ENCODE results near the gene SV2B. TPM values are rescaled to one million over a fixed set of nuclear protein-coding genes. Genes with fewer than 3 reads are reported as not detected.
"Not testable (repeated sequence)": the region's sequence is repeated elsewhere in the genome, so short reads cannot be mapped to it uniquely, and the experiment has no call there.

Gene SV2B
- total RNA-seq, 1 donor from 2014 or later: 2.6 TPM

DNA sequence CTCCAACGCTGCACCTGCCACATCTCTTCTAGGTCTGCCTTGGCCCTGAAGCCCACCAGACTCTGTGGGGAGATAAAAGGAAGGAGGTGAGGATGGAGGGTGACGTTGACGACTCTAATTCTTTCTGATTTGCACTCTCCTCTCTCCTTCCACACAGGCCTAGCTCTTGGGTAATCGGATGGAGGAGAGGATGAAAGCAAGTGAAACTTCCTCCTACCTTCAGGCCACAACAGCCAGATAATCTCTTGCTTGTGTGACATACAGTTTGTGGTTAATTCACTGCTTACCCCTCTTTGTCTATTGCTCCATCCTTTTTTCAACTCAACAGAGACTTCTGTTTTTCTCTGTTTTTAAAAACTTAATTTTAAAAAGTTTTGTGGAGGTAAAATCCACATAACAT is 208.1 kb downstream of the SV2B start:
- DNase-seq (ENCODE audit: low spot score): no peak

DNA sequence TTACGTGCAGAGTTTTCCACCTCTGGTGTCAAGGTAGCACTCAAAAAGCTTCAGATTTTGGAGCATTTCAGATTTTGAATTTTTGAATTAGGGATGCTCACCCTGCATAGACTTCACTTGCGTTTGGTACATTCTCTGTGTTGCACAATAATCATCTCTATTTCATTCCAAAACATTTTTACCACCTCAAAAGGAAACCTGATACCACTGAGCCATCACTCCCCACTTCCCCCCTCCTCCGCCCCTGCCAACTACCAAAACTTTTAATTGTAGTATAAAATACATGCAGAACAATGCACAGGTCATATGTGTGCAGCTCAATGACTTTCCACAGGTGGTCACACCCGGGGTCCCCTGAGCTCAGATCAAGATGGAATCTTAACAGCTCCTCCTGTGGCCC is 208.8 kb downstream of the SV2B start:
- DNase-seq (ENCODE audit: low spot score): no peak

DNA sequence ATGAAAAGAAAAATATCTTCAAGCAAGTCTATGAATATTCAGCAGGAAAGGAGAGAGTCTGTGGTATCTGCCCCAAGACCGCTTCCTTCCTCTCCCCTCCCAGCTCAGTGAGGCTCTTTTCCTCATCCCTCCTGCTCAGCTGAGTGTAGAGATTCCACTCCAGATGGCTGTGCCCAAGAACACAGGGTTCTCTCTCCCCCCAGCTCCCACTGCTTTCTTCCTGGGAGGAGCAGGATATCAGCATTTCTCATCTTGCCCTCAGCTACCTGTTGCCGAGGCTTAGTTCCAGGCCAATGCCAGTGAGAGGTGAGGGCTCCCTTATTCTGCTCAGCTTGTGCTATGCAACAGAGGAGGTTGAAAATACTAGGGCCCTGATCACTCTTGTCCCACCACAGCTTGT is 211.9 kb downstream of the SV2B start:
- DNase-seq (ENCODE audit: low spot score): no peak

DNA sequence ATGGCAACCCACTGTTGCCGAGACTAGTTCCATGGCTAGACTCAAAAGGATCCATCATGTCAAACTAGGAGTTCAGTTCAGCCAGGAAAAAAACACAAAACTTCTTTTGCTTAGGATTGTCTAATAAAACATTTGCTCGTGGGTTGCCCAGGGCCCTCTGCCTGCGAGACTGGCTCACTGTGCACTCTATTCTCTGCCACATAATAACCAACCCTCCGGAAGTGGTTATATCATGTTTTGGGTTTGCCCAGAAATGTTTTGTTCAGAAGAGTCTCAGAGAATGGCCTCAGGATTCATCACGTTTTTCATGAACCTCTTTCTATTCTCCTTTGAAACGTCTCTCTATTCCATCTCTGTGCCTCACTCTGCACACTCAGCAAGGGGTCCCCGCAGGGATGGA is 216.1 kb downstream of the SV2B start:
- DNase-seq (ENCODE audit: low spot score): no peak

DNA sequence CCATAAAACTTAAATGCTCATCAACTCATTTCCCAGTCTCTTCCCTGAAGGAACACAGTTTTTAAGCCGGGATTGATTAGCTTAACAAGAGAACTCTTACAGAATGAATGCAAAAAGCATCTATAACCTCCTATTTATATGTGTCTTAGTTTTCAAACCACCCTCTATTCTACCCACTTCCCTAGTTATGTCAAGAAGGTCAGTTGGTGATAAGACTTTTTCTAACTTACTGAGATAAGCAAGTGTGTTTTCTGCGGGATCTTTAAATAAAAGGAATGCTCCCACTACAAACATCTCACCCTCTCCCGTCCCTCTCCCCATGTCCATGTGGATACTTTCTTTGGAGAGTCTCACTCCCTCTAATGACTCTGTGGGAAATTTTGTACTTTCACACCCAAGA is 218.5 kb downstream of the SV2B start:
- no peak for DNase-seq (ENCODE audit: low spot score)

DNA sequence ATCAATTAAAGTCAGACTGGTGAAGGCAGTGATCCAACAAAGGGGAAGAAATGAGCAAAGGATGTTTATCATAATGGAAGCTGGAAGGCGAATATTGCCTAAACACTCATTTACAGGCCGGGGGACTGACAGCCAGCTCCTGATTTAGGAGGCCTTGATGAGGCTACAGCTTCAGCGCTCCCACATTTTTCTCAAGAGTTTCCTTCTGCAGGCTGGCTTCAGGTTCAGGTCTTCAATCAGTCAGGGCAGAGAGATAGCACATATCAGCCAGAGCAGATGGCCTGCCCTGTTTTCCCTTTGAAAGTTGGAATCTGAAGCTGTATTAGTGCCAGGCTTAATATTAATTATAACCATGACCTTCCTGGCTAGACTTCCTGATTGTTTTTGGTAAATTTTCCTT is 218.9 kb downstream of the SV2B start:
- no peak for DNase-seq (ENCODE audit: low spot score)

DNA sequence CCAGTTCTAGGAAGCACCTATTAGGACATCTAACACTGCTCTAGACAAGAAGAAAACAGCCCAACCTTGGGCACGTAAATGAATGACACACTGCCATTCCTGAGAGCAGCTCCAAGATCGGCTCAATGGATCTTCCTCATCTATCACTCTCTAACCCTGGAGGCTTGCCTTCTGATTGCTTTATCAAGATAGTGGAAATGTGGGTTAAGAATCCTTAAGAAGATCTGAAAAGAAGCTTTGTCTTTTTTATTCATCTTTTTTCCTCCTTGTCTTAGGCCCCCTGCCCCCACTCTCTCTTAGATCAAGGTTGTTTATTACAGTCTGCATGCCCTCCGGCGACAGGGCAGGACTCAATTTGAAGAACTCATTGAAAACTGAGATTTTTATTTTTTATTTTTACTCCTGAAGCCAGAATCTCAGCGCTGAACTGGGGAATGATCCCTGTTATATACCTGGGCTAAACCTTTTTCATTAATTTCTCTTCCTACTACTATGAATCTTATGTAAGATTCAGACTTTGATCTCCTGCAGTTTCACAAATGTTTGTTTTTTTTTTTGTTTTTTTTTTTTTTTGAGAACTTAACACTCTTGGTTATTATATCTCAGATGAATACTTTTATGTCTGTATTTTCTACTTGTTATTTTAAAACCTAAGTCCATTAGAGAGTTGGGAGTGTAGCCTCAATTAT is 219.5 kb downstream of the SV2B start:
- DNase-seq (ENCODE audit: low spot score): no peak

DNA sequence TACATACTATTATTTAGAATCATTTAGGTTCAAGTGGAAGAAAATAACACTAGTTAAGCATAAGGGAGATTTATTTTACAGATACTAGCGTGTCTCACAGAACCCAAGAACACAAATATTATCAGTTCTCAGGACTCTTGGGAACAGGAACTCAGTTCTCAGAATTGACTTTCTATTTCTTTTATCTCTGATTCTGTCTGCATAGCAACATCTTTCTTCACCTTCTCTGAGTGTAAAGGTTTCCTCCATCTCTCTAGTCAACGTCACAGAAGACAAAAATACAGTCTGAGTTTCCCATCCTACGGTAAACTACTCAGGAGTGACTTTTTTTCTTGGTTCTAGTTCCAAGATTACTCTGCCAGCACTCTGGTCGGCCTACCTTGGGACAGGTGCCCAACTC is 220.0 kb downstream of the SV2B start:
- DNase-seq (ENCODE audit: low spot score): no peak

DNA sequence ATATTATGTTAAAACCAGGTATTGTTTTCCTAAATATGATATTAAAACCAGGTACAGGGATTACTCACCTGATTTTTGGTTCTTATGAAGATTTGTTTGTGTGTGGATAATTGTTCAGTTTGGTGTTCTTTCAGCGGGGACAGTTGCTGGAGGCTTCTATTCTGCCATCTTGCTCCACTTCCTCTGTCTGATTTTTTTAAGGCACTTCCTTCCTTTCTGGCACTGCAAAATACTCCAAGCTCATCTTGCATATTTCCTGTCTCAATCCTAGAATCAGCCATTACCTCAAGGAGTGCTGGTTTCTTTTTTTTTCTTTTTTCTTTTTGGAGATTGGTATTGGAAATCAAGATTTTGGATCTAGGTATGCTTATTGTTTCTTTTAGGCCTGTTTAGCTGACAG is 229.9 kb downstream of the SV2B start:
- no peak for DNase-seq (ENCODE audit: low spot score)

DNA sequence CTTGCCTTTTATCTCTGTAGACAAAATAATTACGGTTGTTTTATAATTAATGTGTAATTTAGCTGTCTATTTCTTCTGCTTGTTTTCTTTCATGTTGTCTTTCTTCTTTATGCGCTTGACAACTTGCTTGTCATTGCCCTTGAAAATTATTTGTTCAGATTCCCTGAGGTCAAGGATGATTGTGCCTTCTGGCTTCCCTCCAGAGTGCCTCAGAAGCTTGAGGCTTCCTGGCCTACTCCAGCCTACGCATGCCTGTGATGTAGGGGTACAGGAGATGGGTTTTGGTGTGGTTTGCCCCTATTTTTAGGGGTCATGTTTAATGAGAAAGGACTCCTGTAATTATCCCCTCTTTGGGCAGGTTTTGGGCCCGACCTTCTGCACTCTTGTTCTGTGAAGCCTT is 231.5 kb downstream of the SV2B start:
- no peak for DNase-seq (ENCODE audit: low spot score)

DNA sequence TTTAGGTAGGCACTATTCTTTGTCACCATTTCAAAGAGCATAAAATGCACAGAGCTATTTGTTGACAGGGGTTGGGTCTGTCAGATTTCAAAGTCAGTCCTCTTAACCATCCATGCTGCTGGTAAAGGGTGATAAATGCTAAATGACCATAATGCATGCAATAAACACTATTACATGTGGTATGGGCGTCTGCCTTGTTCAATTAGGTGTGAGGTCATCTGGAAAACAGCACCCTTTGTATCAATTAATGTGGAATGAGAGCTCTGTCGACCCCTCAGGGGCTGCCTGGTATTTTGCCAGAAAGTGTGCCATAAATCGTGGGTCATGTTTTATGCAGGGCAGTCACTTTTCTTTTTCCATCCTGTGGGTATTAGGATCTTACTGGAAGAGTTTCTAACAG is 235.6 kb downstream of the SV2B start:
- DNase-seq (ENCODE audit: low spot score): no peak

DNA sequence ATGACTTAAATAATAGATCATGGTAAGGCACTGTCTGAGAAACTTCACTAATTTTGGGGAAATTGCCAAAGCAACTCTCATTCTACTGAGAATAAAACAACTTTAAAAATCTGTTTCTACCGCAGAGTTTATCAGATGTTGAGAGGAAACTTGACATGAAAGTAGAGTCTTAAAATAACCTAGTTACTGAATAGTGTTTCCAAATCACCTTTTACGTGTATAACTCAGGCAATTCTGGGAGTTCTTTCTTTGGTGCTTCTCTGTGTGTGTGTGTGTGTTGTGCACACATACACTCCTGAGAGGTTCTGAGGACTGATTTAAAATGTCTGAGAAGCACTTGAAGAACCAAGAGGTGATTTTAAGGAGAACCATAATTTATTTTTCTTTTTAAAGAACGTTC is 236.6 kb downstream of the SV2B start:
- DNase-seq (ENCODE audit: low spot score): no peak

DNA sequence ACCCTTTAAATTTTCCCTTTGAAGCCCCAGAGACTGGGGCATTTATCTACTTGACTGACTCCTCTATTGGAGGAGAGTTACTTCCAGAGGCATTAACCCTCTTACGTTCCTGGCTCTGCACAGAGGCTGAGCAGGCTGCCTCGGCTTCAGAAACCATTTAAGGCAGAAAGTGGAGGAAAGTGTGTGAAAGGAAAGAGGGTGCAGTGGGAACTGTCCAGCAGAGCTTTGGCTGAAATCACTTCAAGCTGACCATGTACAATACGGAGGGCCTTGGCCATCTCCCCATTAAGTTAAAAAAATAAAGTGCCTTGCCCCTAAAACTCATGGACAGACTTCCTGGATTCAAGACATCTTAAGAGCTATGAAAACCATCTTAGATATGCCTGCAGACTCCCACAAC is 238.7 kb downstream of the SV2B start:
- peak; percentile 55 for DNase-seq (ENCODE audit: low spot score)

DNA sequence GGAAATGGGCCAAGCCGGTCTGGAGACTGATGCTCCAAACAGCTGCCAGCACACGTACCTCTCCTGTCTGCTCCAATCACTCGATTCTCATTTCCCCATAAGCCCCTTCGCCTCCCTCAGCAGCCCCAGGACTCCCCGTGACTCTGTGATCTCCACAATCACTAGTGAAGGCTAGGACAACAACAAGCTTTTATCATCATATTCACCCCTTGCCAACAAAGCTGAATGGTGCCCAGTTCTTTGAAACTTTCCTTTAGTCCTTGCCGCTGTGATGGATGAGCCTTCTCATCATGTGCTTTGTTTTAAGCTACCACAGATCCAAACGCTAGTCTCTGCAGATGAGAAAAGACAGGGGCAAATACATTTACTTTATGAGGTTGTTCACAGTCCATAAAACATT is 242.0 kb downstream of the SV2B start:
- DNase-seq (ENCODE audit: low spot score): no peak

DNA sequence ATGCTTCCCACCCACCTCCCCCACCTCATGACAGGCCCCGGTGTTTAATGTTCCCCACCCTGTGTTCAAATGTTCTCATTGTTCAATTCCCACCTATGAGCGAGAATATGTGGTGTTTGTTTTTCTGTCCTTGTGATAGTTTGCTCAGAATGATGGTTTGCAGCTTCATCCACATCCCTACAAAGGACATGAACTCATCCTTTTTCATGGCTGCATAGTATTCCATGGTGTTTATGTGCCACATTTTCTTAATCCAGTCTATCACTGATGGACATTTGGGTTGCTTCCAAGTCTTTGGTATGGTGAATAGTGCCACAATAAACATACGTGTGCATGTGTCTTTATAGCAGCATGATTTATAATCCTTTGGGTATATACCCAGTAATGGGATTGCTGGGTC is 244.9 kb downstream of the SV2B start:
- not testable (repeated sequence) for DNase-seq (ENCODE audit: low spot score)

DNA sequence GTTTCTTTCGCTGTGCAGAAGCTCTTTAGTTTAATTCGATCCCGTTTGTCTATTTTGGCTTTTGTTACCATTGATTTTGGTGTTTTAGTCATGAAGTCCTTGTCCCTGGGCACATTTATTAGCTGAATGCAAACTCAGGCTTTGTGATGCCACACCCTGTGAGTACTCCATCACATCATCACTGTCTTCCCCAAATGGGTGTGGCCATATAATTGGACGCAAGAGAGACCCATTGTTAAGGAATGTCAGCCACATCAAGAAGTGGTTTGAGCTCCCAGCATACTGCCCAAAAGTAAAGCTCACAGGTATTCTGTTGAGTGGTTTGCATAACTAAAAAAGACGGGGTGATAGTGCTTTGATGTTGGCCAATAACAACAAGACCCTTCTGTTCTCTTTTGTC is 245.7 kb downstream of the SV2B start:
- DNase-seq (ENCODE audit: low spot score): no peak

DNA sequence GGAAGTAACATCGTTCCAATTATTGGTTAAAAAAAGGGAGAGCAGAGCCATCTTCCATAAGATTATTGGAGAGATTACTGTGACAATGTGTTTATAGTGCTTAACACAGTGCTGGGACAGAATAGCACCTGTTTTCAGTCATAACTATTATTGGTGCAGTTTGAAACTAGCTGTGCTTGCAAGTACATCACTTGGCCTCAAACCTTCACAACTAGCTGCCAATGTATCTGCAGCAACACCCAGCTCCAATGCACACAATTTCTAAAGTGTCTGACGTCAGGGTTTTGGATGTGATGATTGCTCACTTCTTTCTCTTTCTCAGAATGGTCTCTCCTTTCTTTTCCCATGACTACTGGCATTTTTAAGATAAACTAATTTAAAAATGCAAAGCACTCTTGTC is 246.2 kb downstream of the SV2B start:
- no peak for DNase-seq (ENCODE audit: low spot score)

DNA sequence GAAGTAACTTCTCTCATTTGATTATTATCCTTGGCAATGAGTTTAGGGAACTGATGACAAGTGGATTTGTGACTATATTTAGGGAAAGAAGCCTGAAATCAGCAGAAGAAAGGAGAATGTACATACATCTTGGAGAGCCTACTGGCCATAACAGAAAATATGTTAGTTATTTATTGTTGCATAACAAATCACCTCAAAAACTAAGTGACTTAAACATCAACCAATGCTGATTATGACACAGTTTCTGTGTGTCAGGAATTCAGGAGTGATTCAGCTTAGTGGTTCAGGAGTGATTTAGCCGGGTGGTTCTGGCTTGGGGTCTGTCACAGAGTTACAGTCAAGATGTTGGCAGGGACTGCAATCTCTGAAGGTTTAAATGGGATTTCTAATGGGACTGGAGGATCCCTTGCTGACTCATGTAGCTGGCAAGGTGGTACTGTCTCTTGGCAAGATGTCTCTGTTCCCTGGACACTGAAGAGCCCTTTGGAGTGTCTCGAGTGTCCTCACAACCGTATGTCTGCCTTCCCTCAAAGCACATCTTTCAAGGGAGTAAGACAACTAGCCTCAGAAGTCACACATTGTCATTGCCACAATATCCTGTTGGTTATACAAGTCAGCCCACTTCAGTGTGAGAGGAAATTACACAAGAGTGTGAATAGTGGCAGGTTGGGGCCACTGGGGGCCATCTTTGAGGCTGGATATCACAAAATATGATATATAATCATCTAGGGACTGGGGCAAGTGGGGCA is 248.9 kb downstream of the SV2B start:
- DNase-seq (ENCODE audit: low spot score): no peak

Other genes starting within 250 kb of the SV2B start
- 22.9 TPM for gene FURIN, start 231.7 kb upstream of the SV2B start, total RNA-seq (ENCODE audit: insufficient read depth, low replicate concordance)
- gene FES, start 215.8 kb upstream of the SV2B start, total RNA-seq (ENCODE audit: insufficient read depth, low replicate concordance): 30.8 TPM
- gene MAN2A2, start 197.0 kb upstream of the SV2B start, total RNA-seq (ENCODE audit: insufficient read depth, low replicate concordance): 41.4 TPM
- 11.3 TPM for gene HDDC3, start 167.7 kb upstream of the SV2B start, total RNA-seq (ENCODE audit: insufficient read depth, low replicate concordance)
- 56.1 TPM for gene UNC45A, start 165.0 kb upstream of the SV2B start, total RNA-seq (ENCODE audit: insufficient read depth, low replicate concordance)
- 3.9 TPM for gene RCCD1, start 145.4 kb upstream of the SV2B start, total RNA-seq (ENCODE audit: insufficient read depth, low replicate concordance)
- gene PRC1, start 105.7 kb upstream of the SV2B start, total RNA-seq (ENCODE audit: insufficient read depth, low replicate concordance): 30.1 TPM
- gene VPS33B, start 77.7 kb upstream of the SV2B start, total RNA-seq (ENCODE audit: insufficient read depth, low replicate concordance): 30.3 TPM

Measured in umbilical cord (tissue), 2 donors.